Activated CD4-positive, CD25-positive, alpha-beta regulatory T cell treated with anti-CD3 and anti-CD28 coated beads, Interleukin-2, amount 50 U/mL, for 24 hours (primary cell): Measurements from ENCODE around the gene TBC1D20.
A peak's percentile ranks its signal among the peaks of the same experiment; 100 is the strongest.

Experiments
- ATAC-seq, 2 donors: fragments of 150-1000 bp; cut with Tn5 transposase; one replicate each; pipeline ENCODE4 v1.10.0; 2021; ENCODE audit warnings: mild to moderate bottlenecking in 1 of 2, moderate library complexity in 1 of 2

Gene TBC1D20

GRCh38 chr20:418858-419365 is 43.4 kb downstream of the TBC1D20 start:
- ATAC-seq: no peak

GRCh38 chr20:417801-418342 is 44.5 kb downstream of the TBC1D20 start:
- no peak for ATAC-seq

DNA sequence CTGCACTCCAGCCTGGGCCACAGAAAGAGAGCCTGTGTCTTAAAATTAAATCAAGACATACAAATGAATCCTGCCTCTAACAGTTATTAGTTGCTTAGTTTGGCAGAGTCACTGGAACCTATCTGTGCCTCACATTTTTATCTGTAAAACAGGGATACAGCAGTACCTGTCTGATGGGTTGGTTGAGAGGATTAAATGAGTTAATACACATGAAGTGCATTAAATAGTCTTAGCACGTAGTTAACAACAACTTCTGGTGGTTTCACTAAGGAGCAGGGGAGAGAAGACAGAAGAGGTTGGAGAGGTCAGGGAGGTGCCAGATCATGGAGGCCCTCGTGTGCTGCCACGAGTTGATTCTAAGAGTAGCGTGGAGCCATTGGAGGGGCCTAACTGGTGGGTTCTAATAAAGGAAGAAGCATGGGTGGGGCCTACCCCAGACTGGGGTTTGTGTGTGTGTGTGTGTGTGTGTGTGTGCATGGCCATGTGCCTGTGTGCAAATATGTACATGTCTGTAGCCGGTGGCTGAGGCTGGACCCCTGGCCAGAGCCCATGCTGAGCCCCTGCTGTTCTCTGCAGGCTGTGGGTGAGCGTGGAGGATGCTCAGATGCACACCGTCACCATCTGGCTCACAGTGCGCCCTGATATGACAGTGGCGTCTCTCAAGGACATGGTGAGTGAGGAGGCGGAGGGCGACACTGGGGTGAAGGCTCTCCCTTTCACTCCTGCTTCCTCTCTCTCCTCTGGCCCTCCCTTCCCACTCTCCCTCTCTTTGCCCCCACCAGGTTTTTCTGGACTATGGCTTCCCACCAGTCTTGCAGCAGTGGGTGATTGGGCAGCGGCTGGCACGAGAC is 45.2 kb downstream of the TBC1D20 start:
- ATAC-seq: no peak

GRCh38 chr20:415820-416322 is 46.5 kb downstream of the TBC1D20 start:
- ATAC-seq: no peak

DNA sequence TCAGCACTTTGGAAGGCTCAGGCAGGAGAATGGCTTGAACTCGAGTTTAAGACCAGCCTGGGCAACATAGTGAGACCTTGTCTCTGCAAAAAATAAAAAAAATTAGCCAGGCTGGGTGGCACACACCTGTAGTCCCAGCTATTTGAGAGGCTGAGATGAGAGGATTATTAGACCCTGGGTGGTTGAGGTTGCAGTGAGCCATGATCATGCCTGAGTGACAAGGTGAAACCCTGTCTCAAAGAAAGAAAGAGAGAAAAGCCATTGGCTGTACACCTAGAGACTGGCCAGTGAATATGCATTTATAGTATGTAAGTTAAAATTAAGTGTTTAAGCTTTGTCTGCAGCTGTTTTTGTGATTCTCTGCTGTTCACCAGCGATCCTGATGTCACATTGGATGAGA is 48.2 kb downstream of the TBC1D20 start:
- ATAC-seq: no peak

DNA sequence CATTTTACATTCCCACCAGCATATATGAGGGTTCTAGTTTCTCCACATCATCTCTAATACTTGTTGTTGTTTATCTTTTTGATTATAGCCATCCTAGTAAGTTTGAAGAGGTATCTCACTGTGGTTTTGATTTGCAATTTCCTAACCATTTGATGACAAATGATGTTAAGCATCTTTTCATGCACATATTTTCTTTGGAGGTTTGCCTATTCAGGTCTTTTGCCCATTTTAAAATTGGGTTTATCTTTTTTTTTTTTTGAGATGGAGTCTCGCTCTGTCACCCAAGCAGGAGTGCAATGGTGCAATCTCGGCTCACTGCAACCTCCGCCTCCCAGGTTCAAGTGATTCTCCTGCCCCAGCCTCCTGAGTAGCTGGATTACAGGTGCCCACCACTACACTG is 50.3 kb downstream of the TBC1D20 start:
- no peak for ATAC-seq

GRCh38 chr20:409697-410559 is 52.4 kb downstream of the TBC1D20 start:
- ATAC-seq: no peak

- ATAC-seq: peak; percentile 6 to 12
Observed at GRCh38 chr20:408843-409696, 53.3 kb downstream of the TBC1D20 start.

- ATAC-seq: peak; percentile 76 to 81
Observed at GRCh38 chr20:407953-408842, 54.1 kb downstream of the TBC1D20 start, which contains the start of gene RBCK1. Gene RBCK1 (plus strand): TSS chr20:408299. CDS start chr20:408758, 459 bp downstream.

DNA sequence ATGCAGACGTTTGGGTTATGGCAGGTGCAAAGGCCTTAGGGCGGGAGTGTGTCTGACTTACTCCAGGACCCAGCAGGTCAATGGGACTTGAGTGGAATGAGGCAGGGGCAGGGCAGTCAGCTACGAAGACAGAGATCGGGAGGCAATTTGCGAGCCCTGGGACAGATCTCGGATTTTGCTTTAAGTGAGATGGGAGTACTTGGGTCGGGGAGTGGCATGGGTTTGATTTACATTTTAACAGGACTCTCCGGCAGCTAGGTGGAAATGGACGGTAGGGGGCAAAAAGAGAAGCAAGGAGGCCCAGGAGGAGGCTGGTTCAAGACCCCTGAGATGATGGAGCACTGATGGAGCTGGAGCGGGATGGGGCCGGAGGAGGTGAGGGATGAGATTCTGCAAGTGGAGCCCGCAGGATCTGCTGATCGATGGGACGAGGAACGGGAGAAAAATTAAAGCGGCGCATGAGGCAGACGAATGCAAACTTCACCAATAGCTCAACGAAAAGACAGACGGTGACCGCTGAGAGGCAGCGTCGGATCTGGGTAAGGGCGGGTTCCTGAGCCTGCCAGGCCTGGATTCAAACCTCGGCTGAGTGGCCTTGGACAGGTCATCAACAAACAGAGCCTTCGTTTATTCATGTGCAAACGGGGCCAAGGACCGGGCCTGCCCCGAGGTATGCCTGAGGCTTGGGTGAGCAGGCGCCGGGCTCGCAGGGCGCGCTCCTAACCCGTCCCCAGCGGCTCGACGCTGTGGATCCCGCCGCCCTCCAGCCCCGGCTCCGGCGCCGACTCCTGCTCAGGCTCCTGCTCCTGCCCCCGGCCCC is 55.0 kb downstream of the TBC1D20 start:
- peak; percentile 73 to 78 for ATAC-seq

- no peak for ATAC-seq
Observed at GRCh38 chr20:406200-407132, 55.9 kb downstream of the TBC1D20 start.

DNA sequence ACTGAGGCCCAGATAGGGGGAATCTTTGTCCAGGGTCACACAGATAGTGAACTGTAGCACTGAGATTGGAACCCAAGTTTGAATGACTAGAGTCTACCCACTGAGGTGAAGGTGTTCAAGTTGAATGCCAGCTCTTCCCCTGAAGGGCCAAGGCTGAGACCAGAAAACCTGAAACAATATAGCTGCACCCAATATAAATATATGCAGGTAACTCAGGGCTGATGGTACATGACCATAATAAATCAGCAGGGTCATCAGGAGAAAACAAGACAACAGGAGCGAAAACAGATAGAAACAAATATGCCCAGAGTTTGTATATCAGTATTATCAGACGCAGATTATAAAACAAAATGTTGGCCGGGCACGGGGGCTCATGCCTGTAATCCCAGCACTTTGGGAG is 58.2 kb downstream of the TBC1D20 start:
- ATAC-seq: no peak

DNA sequence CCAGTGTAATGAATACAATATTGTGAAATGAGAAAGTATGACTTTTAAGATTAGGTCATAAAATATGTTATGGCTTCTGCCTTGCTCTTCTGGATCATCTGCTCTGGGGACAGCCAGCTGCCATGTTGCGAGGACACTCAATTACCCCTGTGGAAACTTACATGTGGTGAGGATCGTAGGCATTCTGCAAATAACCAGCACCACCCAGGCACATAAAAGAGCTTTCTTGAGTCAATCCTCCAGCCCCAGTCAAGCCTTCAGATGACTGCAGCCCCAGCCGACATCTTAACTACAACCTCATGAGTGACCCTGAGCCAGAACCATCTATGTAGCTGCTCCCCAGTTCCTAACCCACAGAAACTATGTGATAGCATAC is 58.8 kb downstream of the TBC1D20 start:
- ATAC-seq: no peak

GRCh38 chr20:402898-403581 is 59.3 kb downstream of the TBC1D20 start:
- no peak for ATAC-seq

GRCh38 chr20:402496-402885 is 59.8 kb downstream of the TBC1D20 start:
- no peak for ATAC-seq

GRCh38 chr20:401682-402495 is 60.4 kb downstream of the TBC1D20 start:
- peak; percentile 17 to 43 for ATAC-seq
